H1 (cell line): ENCODE results near the gene LIPF.

Source experiments
- BACH1 ChIP-seq: IDR thresholded peaks from 2 replicates; pipeline ENCODE4 v1.6.1; 2012; ENCODE audit warnings: low read length, improper control_type of control experiment
- CTCF ChIP-seq, 3 experiments: IDR thresholded peaks; 1 replicate in 2 of 3; 2 replicates in 1 of 3; pipeline versions ENCODE4 v1.5.1 to v1.6.1; 2011; ENCODE audit warnings: low read length in 3 of 3, mild to moderate bottlenecking in 3 of 3, inconsistent platforms in 2 of 3, low read depth in 1 of 3, moderate library complexity in 1 of 3; ENCODE audit not compliant: insufficient read depth in 1 of 3; ENCODE audit errors: control extremely low read depth in 1 of 3
- EZH2 ChIP-seq: fragments of 200-600 bp; sonication (generic); IDR thresholded peaks from 2 replicates; pipeline ENCODE4 v1.7.1; 2012; ENCODE audit warnings: low read depth, mild to moderate bottlenecking, moderate library complexity, low read length, inconsistent platforms; ENCODE audit not compliant: severe bottlenecking
- GTF2F1 ChIP-seq: IDR thresholded peaks from 2 replicates; pipeline ENCODE4 v1.6.1; 2012; ENCODE audit warnings: low read depth, low read length, improper control_type of control experiment, borderline replicate concordance
- KDM4A ChIP-seq: IDR thresholded peaks from one replicate; pipeline ENCODE4 v1.7.1; 2012; ENCODE audit warnings: low read depth, mild to moderate bottlenecking, moderate library complexity, low read length, inconsistent platforms; ENCODE audit not compliant: severe bottlenecking
- POLR2A ChIP-seq, 2 experiments: IDR thresholded peaks; 1 replicate in 1 of 2; 2 replicates in 1 of 2; pipeline ENCODE4 v1.6.1; 2011; ENCODE audit warnings: low read depth in 2 of 2, low read length in 2 of 2, mild to moderate bottlenecking in 2 of 2; ENCODE audit errors: control extremely low read depth in 1 of 2
- SP2 ChIP-seq: IDR thresholded peaks from 2 replicates; pipeline ENCODE4 v1.6.1; 2012; ENCODE audit warnings: mild to moderate bottlenecking, low read length, inconsistent platforms
- SUZ12 ChIP-seq: fragments of 200-600 bp; sonication (generic); IDR thresholded peaks from 2 replicates; pipeline ENCODE4 v1.6.1; 2012; ENCODE audit warnings: mild to moderate bottlenecking, inconsistent platforms, low read length, moderate library complexity, mixed read lengths
- TAF1 ChIP-seq: IDR thresholded peaks from 2 replicates; pipeline ENCODE4 v1.6.1; 2011; ENCODE audit warnings: mild to moderate bottlenecking, low read depth, low read length
- USF2 ChIP-seq: IDR thresholded peaks from 2 replicates; pipeline ENCODE4 v1.6.1; 2011; ENCODE audit warnings: low read length, improper control_type of control experiment

GRCh38 chr10:88651101-88651551 lies 13.1 kb upstream of the LIPF start:
- TF ChIP-seq POLR2A (IDR thresholded peaks at IDR 0.05; ENCODE audit: control extremely low read depth in 1 of 2, low read depth in 2 of 2, low read length in 2 of 2) (no peak), KDM4A (no peak), GTF2F1 (no peak), CTCF (IDR thresholded peaks at IDR 0.05; ENCODE audit: control extremely low read depth in 1 of 3, insufficient read depth in 1 of 3, low read depth in 1 of 3, low read length in 3 of 3) (no peak), USF2 (no peak), SP2 (no peak), BACH1 (no peak), SUZ12 (no peak), TAF1 (no peak), EZH2 (no peak)
